Stomach (tissue), 9 donors: ENCODE data around the gene FERMT3. TPM values are rescaled to one million over a fixed set of nuclear protein-coding genes. Genes with fewer than 3 reads are reported as not detected.

Source experiments
- DNase-seq, 2 donors: peaks; one replicate each; pipeline versions ENCODE4 v3.0.0 to v3.0.0-alpha.2; 2013 to 2019
- H3K27ac ChIP-seq, 5 donors: fragments of 200-600 bp in 4 of 5; sonication (generic) in 4 of 5; one replicate each; pipeline ENCODE4 v1.5.1; 2013 to 2019; ENCODE audit warnings: mild to moderate bottlenecking in 1 of 5, moderate library complexity in 1 of 5
- H3K27me3 ChIP-seq, 3 donors: fragments of 200-600 bp; sonication (generic); one replicate each; pipeline ENCODE4 v1.5.1; 2017 to 2019; ENCODE audit warnings: mixed run types in 1 of 3
- H3K36me3 ChIP-seq, 4 donors: fragments of 200-600 bp; sonication (generic); 1 replicate in 3 of 4; 2 replicates in 1 of 4; pipeline ENCODE4 v1.5.1; 2016 to 2019
- H3K4me1 ChIP-seq, 4 donors: fragments of 200-600 bp; sonication (generic); one replicate each; pipeline ENCODE4 v1.5.1; 2016 to 2019
- H3K4me3 ChIP-seq, 4 donors: fragments of 200-600 bp; sonication (generic) in 3 of 4; one replicate each; pipeline ENCODE4 v1.5.1; 2016 to 2019; ENCODE audit warnings: mild to moderate bottlenecking in 1 of 4
- H3K9me3 ChIP-seq, 4 donors: fragments of 200-600 bp; sonication (generic); one replicate each; pipeline ENCODE4 v1.5.1; 2016 to 2019
- CTCF ChIP-seq, 7 experiments: fragments of 450-650 bp in 4 of 7; fragments of 200-600 bp in 3 of 7; sonication (generic) in 3 of 7; IDR thresholded peaks; one replicate each; pipeline ENCODE4 v1.5.1; 2016 to 2019; ENCODE audit warnings: antibody characterized with exemption in 7 of 7, control low read depth in 2 of 7, mild to moderate bottlenecking in 1 of 7
- EP300 ChIP-seq: sonication (generic); formaldehyde crosslinking; IDR thresholded peaks from one replicate; pipeline ENCODE4 v1.6.1; 2017; ENCODE audit warnings: antibody characterized with exemption
- POLR2A ChIP-seq, 4 donors: fragments of 450-650 bp; IDR thresholded peaks; one replicate each; pipeline ENCODE4 v1.6.1; 2016; ENCODE audit warnings: antibody characterized with exemption in 4 of 4, control low read depth in 2 of 4, mild to moderate bottlenecking in 1 of 4, moderate library complexity in 1 of 4
- POLR2AphosphoS5 ChIP-seq, 3 donors: sonication (generic); formaldehyde crosslinking; IDR thresholded peaks; one replicate each; pipeline ENCODE4 v1.6.1; 2016; ENCODE audit warnings: antibody characterized with exemption in 3 of 3
- WGBS, 5 donors: extraction: QIAGEN DNeasy Blood & Tissue Kit in 3 of 5; methylation state at CpG; one replicate each; pipeline versions ENCODE4 v1.1.5 to v1.1.7; 2013 to 2018; 5-methylcytosine and 5-hydroxymethylcytosine counted together
- intact Hi-C: fragments of 100-400 bp; cut with DNase I; formaldehyde crosslinking; loops from one replicate; pipeline ENCODE4 v1.15.1; 2023; ENCODE audit warnings: low total_unique reads
- polyA plus RNA-seq, 3 donors: library from polyadenylated mRNA; stranded (reverse); fragments of 200-250 nt; gene quantifications; one replicate each; pipeline ENCODE4 v1.2.3, GENCODE V29; 2013
- total RNA-seq, 5 donors: library from RNA; depleted of rRNA; stranded (reverse); fragments of >200 nt; gene quantifications; one replicate each; pipeline versions ENCODE4 v1.1.0 to v1.2.3, GENCODE V29; 2014 to 2016
- donor health status: healthy with polysubstance abuse.
- donor health status: Bipolar disorder and iron deficiency.
- donor health status: healthy.

FERMT3 gene
- total and polyA plus RNA-seq, 8 donors: 11.9 to 31.9 (median 18.7) TPM

DNA sequence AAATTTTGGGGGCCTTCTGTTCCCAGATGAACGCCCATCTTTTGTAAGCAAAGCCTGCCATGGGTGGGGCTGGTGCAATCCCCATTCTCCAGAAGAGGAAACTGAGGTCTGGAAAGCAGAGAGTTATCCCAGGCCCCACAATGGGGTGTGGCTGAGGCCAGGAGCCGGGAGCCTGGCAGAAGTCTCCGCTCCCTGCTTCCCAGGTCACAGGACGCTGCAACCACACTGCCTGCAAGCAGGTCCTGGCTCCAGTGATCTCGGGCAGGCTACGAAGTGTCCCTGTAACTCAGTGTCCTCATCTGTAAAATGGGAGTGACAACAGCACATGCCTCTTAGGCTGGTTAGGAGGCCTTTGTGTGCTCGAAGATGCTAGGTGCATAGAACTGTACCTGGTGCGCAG lies 46.5 kb downstream of the FERMT3 start:
- peaks cover 31 to 40% (median 38%) of the 10 kb centered on the region in 4 donors for H3K36me3 ChIP-seq
- no peak for TF ChIP-seq POLR2AphosphoS5 (IDR thresholded peaks at IDR 0.05)
- no peak for TF ChIP-seq POLR2A (IDR thresholded peaks at IDR 0.05)
- TF ChIP-seq EP300: no peak
- no peak for TF ChIP-seq CTCF (IDR thresholded peaks at IDR 0.05)
- peaks cover 22 to 39% (median 34%) of the 10 kb centered on the region in 4 donors for H3K4me1 ChIP-seq
- 55 to 79% (median 64%) methylated on average over 7 to 8 of the region's 8 CpGs for WGBS, 5 donors
- H3K4me3 ChIP-seq: peak overlapping the region in 3 of 4 donors; percentile 80 to 86 (median 83)
- no peak for DNase-seq
- H3K27me3 ChIP-seq: no peaks in the 10 kb centered on the region
- H3K9me3 ChIP-seq: no peaks in the 10 kb centered on the region
- intact Hi-C loops: no loop called here
- H3K27ac ChIP-seq: peak overlapping the region in 3 of 5 donors; percentile 81 to 89 (median 86)

DNA sequence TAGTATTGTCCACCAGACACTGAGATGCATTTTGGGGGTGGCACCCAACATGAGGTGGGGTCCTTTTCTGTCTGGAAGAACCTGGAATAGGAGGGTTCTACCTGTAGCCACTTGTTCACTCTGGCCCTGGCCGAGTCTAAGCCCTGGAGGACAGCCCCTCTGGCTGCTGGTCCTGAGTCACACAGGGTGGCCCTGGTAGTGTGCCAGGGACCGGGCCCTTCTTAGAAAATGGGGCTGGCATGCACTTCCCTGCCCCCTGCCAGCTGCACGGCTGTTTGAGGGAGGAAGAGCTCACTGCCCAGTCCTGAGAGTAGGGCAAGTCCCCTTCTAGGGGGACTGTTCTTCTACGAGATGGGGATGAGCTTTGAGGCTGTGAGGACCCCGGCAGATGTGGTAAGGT lies 47.0 kb downstream of the FERMT3 start:
- TF ChIP-seq POLR2A (IDR thresholded peaks at IDR 0.05) (no peak), POLR2AphosphoS5 (IDR thresholded peaks at IDR 0.05) (no peak), EP300 (no peak), CTCF (IDR thresholded peaks at IDR 0.05) (no peak)
- no peak overlapping the region for H3K27ac ChIP-seq
- WGBS, 5 donors: 41 to 65% (median 57%) methylated on average over 5 of the region's 5 CpGs

DNA sequence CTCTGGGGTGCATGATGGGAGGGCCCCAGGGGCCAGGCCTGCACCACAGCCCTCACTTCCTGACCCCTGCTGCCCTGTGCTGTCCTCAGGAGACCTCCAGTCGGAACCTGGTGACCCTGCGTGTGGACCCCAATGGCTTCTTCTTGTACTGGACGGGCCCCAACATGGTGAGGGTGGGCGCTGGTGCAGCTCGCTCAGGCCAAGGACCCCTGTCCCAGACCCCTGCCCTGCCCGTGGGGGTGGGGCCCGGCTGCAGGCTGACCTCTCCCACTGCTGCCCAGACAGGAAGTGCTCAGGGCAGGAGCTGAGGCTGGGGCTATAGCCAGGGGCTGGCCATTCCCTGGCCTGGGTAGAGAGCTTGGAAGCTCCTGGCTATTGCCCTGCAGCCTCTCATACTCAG lies 47.8 kb downstream of the FERMT3 start:
- Histone ChIP-seq H3K4me1 (peaks cover 22 to 39% (median 32%) of the 10 kb centered on the region in 4 donors), H3K9me3 (no peaks in the 10 kb centered on the region), H3K36me3 (peaks cover 43 to 52% (median 51%) of the 10 kb centered on the region in 4 donors), H3K4me3 (no peak overlapping the region), H3K27me3 (no peaks in the 10 kb centered on the region), H3K27ac (no peak overlapping the region)
- 85 to 92% (median 88%) methylated on average over 5 to 7 of the region's 7 CpGs for WGBS, 5 donors
- intact Hi-C loops: no loop called here
- no peak for DNase-seq
- TF ChIP-seq POLR2AphosphoS5 (IDR thresholded peaks at IDR 0.05) (no peak), EP300 (no peak), POLR2A (IDR thresholded peaks at IDR 0.05) (no peak), CTCF (IDR thresholded peaks at IDR 0.05) (no peak)

More for the DNA sequence above, 47.0 kb downstream of the FERMT3 start:
- H3K4me3 ChIP-seq: no peak overlapping the region
- H3K36me3 ChIP-seq: peaks cover 35 to 44% (median 43%) of the 10 kb centered on the region in 4 donors
- H3K4me1 ChIP-seq: peaks cover 22 to 39% (median 32%) of the 10 kb centered on the region in 4 donors
- intact Hi-C loops: no loop called here
- H3K27me3 ChIP-seq: no peaks in the 10 kb centered on the region
- no peak for DNase-seq
- H3K9me3 ChIP-seq: no peaks in the 10 kb centered on the region

- TF ChIP-seq POLR2AphosphoS5 (IDR thresholded peaks at IDR 0.05) (no peak), CTCF (IDR thresholded peaks at IDR 0.05) (no peak), EP300 (no peak), POLR2A (IDR thresholded peaks at IDR 0.05) (no peak)
- intact Hi-C loops: no loop called here
- no peak overlapping the region for H3K27ac ChIP-seq
- WGBS, 5 donors: 86 to 91% (median 89%) methylated on average over 28 to 35 of the region's 35 CpGs
- H3K4me1 ChIP-seq: peaks cover 22 to 37% (median 31%) of the 10 kb centered on the region in 4 donors
- H3K4me3 ChIP-seq: no peak overlapping the region
- H3K27me3 ChIP-seq: no peaks in the 10 kb centered on the region
- DNase-seq: no peak
- no peaks in the 10 kb centered on the region for H3K9me3 ChIP-seq
- peaks cover 44 to 64% (median 62%) of the 10 kb centered on the region in 4 donors for H3K36me3 ChIP-seq
Measured at GRCh38 chr11:64255135-64256128, 48.9 kb downstream of the FERMT3 start.
